ENCODE measurements around the gene EDEM1. TPM values are rescaled to one million over a fixed set of nuclear protein-coding genes. Genes with fewer than 3 reads are reported as not detected.

The EDEM1 gene
- total RNA-seq, 1 donor from 2014 or later, result 62.7 TPM

DNA sequence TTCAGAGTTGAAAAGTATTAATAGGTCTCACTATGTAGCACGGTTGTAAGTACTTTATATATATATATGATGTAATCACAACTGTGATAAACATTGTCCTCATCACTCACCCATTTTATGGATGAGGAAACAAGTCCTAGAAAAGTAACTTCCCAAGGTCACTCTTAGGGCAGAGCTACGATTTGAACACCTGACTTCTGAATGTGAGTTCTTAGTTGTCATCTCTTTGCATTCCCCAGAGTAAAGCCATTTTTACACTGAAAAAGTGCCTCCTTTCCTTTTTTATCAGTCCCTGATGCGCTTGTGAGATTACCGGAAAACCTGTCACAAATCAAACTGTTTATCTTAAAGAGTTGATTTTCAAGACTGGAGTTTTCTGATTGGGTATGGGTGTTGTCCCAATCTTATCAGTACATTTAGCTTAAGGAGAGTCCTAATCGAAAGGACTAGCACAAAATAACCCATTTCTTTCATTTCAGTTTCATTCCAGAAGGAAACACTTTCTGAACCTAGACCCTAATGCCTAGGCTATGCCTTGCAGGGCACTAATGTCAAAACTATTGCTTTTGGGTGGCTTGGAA is 2.3 kb upstream of the EDEM1 start:
- DNase-seq (ENCODE audit: low read depth) (no peak), FAIRE-seq (no peak)
- H2AFZ ChIP-seq (ENCODE audit: low read depth, low read length), result no peak overlapping the region
- peaks cover 26% of the 10 kb centered on the region for H3K79me2 ChIP-seq (ENCODE audit: insufficient read depth, low read length)
- Mint-ChIP-seq H3K27ac (ENCODE audit: unreplicated experiment) (no peak overlapping the region), H3K9me3 (ENCODE audit: unreplicated experiment) (peaks cover 2% of the 10 kb centered on the region), H3K4me3 (ENCODE audit: unreplicated experiment) (no peak overlapping the region), H3K27me3 (ENCODE audit: low read depth, unreplicated experiment) (no peaks in the 10 kb centered on the region), H3K4me1 (ENCODE audit: low read depth, unreplicated experiment) (peaks cover 5% of the 10 kb centered on the region), H3K36me3 (ENCODE audit: low read depth, unreplicated experiment) (peaks cover 9% of the 10 kb centered on the region)
- H3K27ac ChIP-seq (ENCODE audit: low read depth, low read length), result no peak overlapping the region
- no peak overlapping the region for H3K9ac ChIP-seq (ENCODE audit: low read length)
- TF ChIP-seq EZH2 (IDR thresholded peaks at IDR 0.05; ENCODE audit: insufficient read depth, low read length), result no peak
- TF ChIP-seq, protein P1, sequence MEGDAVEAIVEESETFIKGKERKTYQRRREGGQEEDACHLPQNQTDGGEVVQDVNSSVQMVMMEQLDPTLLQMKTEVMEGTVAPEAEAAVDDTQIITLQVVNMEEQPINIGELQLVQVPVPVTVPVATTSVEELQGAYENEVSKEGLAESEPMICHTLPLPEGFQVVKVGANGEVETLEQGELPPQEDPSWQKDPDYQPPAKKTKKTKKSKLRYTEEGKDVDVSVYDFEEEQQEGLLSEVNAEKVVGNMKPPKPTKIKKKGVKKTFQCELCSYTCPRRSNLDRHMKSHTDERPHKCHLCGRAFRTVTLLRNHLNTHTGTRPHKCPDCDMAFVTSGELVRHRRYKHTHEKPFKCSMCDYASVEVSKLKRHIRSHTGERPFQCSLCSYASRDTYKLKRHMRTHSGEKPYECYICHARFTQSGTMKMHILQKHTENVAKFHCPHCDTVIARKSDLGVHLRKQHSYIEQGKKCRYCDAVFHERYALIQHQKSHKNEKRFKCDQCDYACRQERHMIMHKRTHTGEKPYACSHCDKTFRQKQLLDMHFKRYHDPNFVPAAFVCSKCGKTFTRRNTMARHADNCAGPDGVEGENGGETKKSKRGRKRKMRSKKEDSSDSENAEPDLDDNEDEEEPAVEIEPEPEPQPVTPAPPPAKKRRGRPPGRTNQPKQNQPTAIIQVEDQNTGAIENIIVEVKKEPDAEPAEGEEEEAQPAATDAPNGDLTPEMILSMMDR (IDR thresholded peaks at IDR 0.05; ENCODE audit: insufficient read depth, low read depth, low read length), result no peak
- no peaks in the 10 kb centered on the region for H3K27me3 ChIP-seq (ENCODE audit: insufficient read depth, low read length)
- no peak overlapping the region for H3K4me2 ChIP-seq (ENCODE audit: low read length)
- H3K36me3 ChIP-seq (ENCODE audit: insufficient read depth, low read length), result peaks cover 16% of the 10 kb centered on the region
- peaks cover 18% of the 10 kb centered on the region for H3K4me1 ChIP-seq (ENCODE audit: insufficient read depth, low read length)
- no peak overlapping the region for H3K4me3 ChIP-seq (ENCODE audit: insufficient read depth, low read depth, low read length)
- H4K20me1 ChIP-seq (ENCODE audit: insufficient read depth, low read length), result peaks cover 9% of the 10 kb centered on the region
- H3K9me3 ChIP-seq (ENCODE audit: insufficient read depth, low read depth, low read length), result no peaks in the 10 kb centered on the region

DNA sequence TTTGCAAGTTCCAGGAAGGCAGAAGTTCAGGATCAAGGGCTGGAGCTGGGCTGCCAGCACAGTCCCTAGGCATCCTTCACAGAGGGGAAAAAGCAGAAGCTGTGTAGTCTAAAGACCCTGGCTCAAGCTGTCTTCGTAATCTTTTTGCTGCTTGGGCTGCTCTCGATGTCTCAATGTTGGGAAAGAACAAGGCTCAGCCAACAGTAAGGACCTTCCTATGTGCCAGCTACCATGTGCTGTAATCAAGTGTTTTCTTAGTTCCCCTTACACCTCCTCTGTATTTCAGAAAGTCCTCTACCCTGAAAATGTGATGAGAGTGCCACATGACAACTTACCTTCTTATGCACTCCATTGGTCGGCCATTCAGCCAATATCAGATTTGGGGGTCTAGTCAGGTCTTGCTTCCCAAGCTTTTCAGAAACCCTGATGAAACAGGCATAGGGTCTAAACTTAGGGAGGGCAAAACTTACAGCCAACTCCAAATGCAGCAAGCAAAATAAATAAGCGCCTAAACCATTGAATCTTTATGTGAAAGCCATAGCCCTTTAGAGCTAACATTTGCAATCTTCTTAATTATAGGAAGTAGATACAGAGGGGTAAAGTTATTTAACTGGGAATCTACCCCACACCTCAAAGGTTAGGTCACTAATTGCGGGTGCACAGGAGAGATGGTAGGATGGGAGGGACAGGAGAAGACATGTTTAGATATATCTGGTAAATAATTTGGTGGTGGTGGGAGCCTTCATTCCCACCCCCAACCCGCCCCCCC is 1.2 kb upstream of the EDEM1 start:
- Histone ChIP-seq H3K27ac (ENCODE audit: low read depth, low read length) (peak overlapping the region; percentile 72), H3K27me3 (ENCODE audit: insufficient read depth, low read length) (no peaks in the 10 kb centered on the region), H2AFZ (ENCODE audit: low read depth, low read length) (no peak overlapping the region), H4K20me1 (ENCODE audit: insufficient read depth, low read length) (peaks cover 13% of the 10 kb centered on the region), H3K9me3 (ENCODE audit: insufficient read depth, low read depth, low read length) (no peaks in the 10 kb centered on the region), H3K9ac (ENCODE audit: low read length) (peak overlapping the region; percentile 87), H3K36me3 (ENCODE audit: insufficient read depth, low read length) (peaks cover 7% of the 10 kb centered on the region), H3K4me3 (ENCODE audit: insufficient read depth, low read depth, low read length) (peak overlapping the region; percentile 33), H3K79me2 (ENCODE audit: insufficient read depth, low read length) (peaks cover 37% of the 10 kb centered on the region), H3K4me2 (ENCODE audit: low read length) (peak overlapping the region; percentile 90), H3K4me1 (ENCODE audit: insufficient read depth, low read length) (peaks cover 23% of the 10 kb centered on the region)
- Mint-ChIP-seq H3K9me3 (ENCODE audit: unreplicated experiment) (peaks cover 2% of the 10 kb centered on the region), H3K36me3 (ENCODE audit: low read depth, unreplicated experiment) (peaks cover 8% of the 10 kb centered on the region), H3K27me3 (ENCODE audit: low read depth, unreplicated experiment) (no peaks in the 10 kb centered on the region), H3K4me1 (ENCODE audit: low read depth, unreplicated experiment) (peaks cover 9% of the 10 kb centered on the region), H3K27ac (ENCODE audit: unreplicated experiment) (peak overlapping the region; percentile 26), H3K4me3 (ENCODE audit: unreplicated experiment) (peak overlapping the region; percentile 92)
- DNase-seq (ENCODE audit: low read depth), result no peak
- no peak for FAIRE-seq
- TF ChIP-seq, protein P1 (IDR thresholded peaks at IDR 0.05; ENCODE audit: insufficient read depth, low read depth, low read length), result no peak
- no peak for TF ChIP-seq EZH2 (IDR thresholded peaks at IDR 0.05; ENCODE audit: insufficient read depth, low read length)

DNA sequence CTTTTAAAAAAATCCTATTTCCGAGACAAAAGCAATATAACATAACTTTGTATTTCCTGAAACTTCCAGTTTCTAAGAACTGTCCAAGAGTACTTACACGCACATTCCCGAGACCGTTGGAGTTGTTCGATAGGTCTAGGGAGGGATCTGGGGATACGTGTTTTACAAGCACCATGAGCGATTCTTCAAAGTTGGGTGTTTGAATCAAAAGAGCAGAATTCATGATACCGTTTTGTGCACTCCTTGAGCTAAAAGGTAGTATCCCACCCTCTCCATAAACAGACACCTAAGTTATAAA is 700 bp upstream of the EDEM1 start:
- peak overlapping the region; percentile 92 for H3K4me3 Mint-ChIP-seq (ENCODE audit: unreplicated experiment)
- peaks cover 9% of the 10 kb centered on the region for H3K4me1 Mint-ChIP-seq (ENCODE audit: low read depth, unreplicated experiment)
- DNase-seq (ENCODE audit: low read depth), result peak; percentile 41
- peak overlapping the region; percentile 75 for H2AFZ ChIP-seq (ENCODE audit: low read depth, low read length)
- H3K4me1 ChIP-seq (ENCODE audit: insufficient read depth, low read length), result peaks cover 23% of the 10 kb centered on the region
- H3K9ac ChIP-seq (ENCODE audit: low read length), result peak overlapping the region; percentile 87
- H3K27ac ChIP-seq (ENCODE audit: low read depth, low read length), result peak overlapping the region; percentile 72
- peaks cover 42% of the 10 kb centered on the region for H3K79me2 ChIP-seq (ENCODE audit: insufficient read depth, low read length)
- H3K4me3 ChIP-seq (ENCODE audit: insufficient read depth, low read depth, low read length), result peak overlapping the region; percentile 69
- H3K27ac Mint-ChIP-seq (ENCODE audit: unreplicated experiment), result peak overlapping the region; percentile 97
- FAIRE-seq, result no peak
- H3K27me3 ChIP-seq (ENCODE audit: insufficient read depth, low read length), result no peaks in the 10 kb centered on the region
- peak overlapping the region; percentile 90 for H3K4me2 ChIP-seq (ENCODE audit: low read length)
- H3K9me3 Mint-ChIP-seq (ENCODE audit: unreplicated experiment), result peaks cover 2% of the 10 kb centered on the region
- peaks cover 8% of the 10 kb centered on the region for H3K36me3 Mint-ChIP-seq (ENCODE audit: low read depth, unreplicated experiment)
- peaks cover 1% of the 10 kb centered on the region for H3K36me3 ChIP-seq (ENCODE audit: insufficient read depth, low read length)
- no peaks in the 10 kb centered on the region for H3K9me3 ChIP-seq (ENCODE audit: insufficient read depth, low read depth, low read length)
- TF ChIP-seq EZH2 (IDR thresholded peaks at IDR 0.05; ENCODE audit: insufficient read depth, low read length), result no peak
- TF ChIP-seq, protein P1 (IDR thresholded peaks at IDR 0.05; ENCODE audit: insufficient read depth, low read depth, low read length), result no peak
- no peaks in the 10 kb centered on the region for H3K27me3 Mint-ChIP-seq (ENCODE audit: low read depth, unreplicated experiment)
- H4K20me1 ChIP-seq (ENCODE audit: insufficient read depth, low read length), result peaks cover 14% of the 10 kb centered on the region
